HEK293 (cell line): ENCODE data around the gene TOR3A.

Experiments used
- BCL11A ChIP-seq: fragments of 450-650 bp; formaldehyde crosslinking; IDR thresholded peaks from 2 replicates; pipeline ENCODE4 v1.5.1; 2016; ENCODE audit warnings: low read depth, missing biosample characterization, missing genetic modification characterization
- CTCF ChIP-seq: fragments of 450-650 bp; formaldehyde crosslinking; IDR thresholded peaks from 2 replicates; pipeline ENCODE4 v1.5.1; 2016; ENCODE audit warnings: missing biosample characterization, missing genetic modification characterization
- INSM2 ChIP-seq: fragments of 450-650 bp; formaldehyde crosslinking; IDR thresholded peaks from 2 replicates; pipeline ENCODE4 v1.5.1; 2016; ENCODE audit warnings: missing biosample characterization, missing genetic modification characterization
- SP2 ChIP-seq: fragments of 450-650 bp; formaldehyde crosslinking; IDR thresholded peaks from 2 replicates; pipeline ENCODE4 v1.5.1; 2016; ENCODE audit warnings: missing biosample characterization, missing genetic modification characterization
- ZFP41 ChIP-seq: fragments of 450-650 bp; formaldehyde crosslinking; IDR thresholded peaks from 2 replicates; pipeline ENCODE4 v1.5.1; 2016; ENCODE audit warnings: missing biosample characterization, missing genetic modification characterization, borderline replicate concordance
- ZNF121 ChIP-seq: fragments of 450-650 bp; formaldehyde crosslinking; IDR thresholded peaks from 2 replicates; pipeline ENCODE4 v1.5.1; 2016; ENCODE audit warnings: missing biosample characterization, missing genetic modification characterization
- ZNF146 ChIP-seq: fragments of 450-650 bp; formaldehyde crosslinking; IDR thresholded peaks from 2 replicates; pipeline ENCODE4 v1.5.1; 2016; ENCODE audit warnings: missing biosample characterization, missing genetic modification characterization
- ZNF18 ChIP-seq: fragments of 450-650 bp; formaldehyde crosslinking; IDR thresholded peaks from 2 replicates; pipeline ENCODE4 v1.5.1; 2016; ENCODE audit warnings: missing biosample characterization, missing genetic modification characterization
- ZNF274 ChIP-seq, 2 experiments: fragments of 200-500 bp in 1 of 2; fragments of 450-650 bp in 1 of 2; sonication (Bioruptor generic) in 1 of 2; formaldehyde crosslinking in 1 of 2; IDR thresholded peaks; 2 replicates each; pipeline versions ENCODE4 v1.5.1 to v1.6.1; 2014 to 2016; ENCODE audit warnings: borderline replicate concordance in 1 of 2, inconsistent platforms in 1 of 2, low read length in 1 of 2, missing biosample characterization in 1 of 2, missing genetic modification characterization in 1 of 2
- ZNF362 ChIP-seq: fragments of 450-650 bp; formaldehyde crosslinking; IDR thresholded peaks from 2 replicates; pipeline ENCODE4 v1.5.1; 2016; ENCODE audit warnings: missing biosample characterization, missing genetic modification characterization
- ZNF549 ChIP-seq: fragments of 450-650 bp; IDR thresholded peaks from 2 replicates; pipeline ENCODE4 v1.5.1; 2018; ENCODE audit warnings: missing biosample characterization, missing genetic modification characterization, mild to moderate bottlenecking, inconsistent platforms, moderate library complexity
- ZNF580 ChIP-seq: fragments of 450-650 bp; formaldehyde crosslinking; IDR thresholded peaks from 2 replicates; pipeline ENCODE4 v1.5.1; 2016; ENCODE audit warnings: missing biosample characterization, missing genetic modification characterization
- ZNF776 ChIP-seq: fragments of 450-650 bp; formaldehyde crosslinking; IDR thresholded peaks from 2 replicates; pipeline ENCODE4 v1.5.0; 2017; ENCODE audit warnings: missing biosample characterization, missing genetic modification characterization, borderline replicate concordance

GRCh38 chr1:179047636-179047997 is 34.3 kb upstream of the TOR3A start:
- TF ChIP-seq SP2, result no peak
- TF ChIP-seq BCL11A (tag by site-specific recombination), result no peak
- TF ChIP-seq CTCF (tag by site-specific recombination), result no peak
- no peak for TF ChIP-seq ZNF121 (tag by site-specific recombination)
- TF ChIP-seq ZNF776, result no peak
- TF ChIP-seq ZNF580, result no peak
- no peak for TF ChIP-seq ZNF18
- no peak for TF ChIP-seq ZFP41 (tag by site-specific recombination)
- TF ChIP-seq INSM2, result no peak
- TF ChIP-seq ZNF362 (tag by site-specific recombination), result no peak
- no peak for TF ChIP-seq ZNF146 (tag by site-specific recombination)
- TF ChIP-seq ZNF274 (IDR thresholded peaks at IDR 0.05; ENCODE audit: low read length), result no peak
- no peak for TF ChIP-seq ZNF274 (tag by site-specific recombination; IDR thresholded peaks at IDR 0.05; ENCODE audit: borderline replicate concordance)
- no peak for TF ChIP-seq ZNF549
